DOHH2 (cell line): Measurements from ENCODE around the gene RAB40B.

ENCODE experiments used
- CTCF ChIP-seq: fragments of 200-600 bp; sonication (generic); IDR thresholded peaks from one replicate; pipeline ENCODE4 v1.5.1; 2014; ENCODE audit warnings: antibody characterized with exemption, mild to moderate bottlenecking, low read depth, low read length; ENCODE audit not compliant: poor library complexity, severe bottlenecking
- EZH2phosphoT487 ChIP-seq: fragments of 200-600 bp; sonication (generic); IDR thresholded peaks from 2 replicates; pipeline ENCODE4 v1.6.1; 2017; ENCODE audit warnings: borderline replicate concordance, mild to moderate bottlenecking, antibody characterized with exemption, low read length, moderate library complexity, mixed read lengths

- no peak for TF ChIP-seq CTCF
- TF ChIP-seq EZH2phosphoT487, result no peak
Measured at GRCh38 chr17:82694647-82695046, 3.9 kb downstream of the RAB40B start.
